GM06990 (cell line): ENCODE data around the gene TFEB.

Source experiments
- DNase-seq: peaks from one replicate; pipeline ENCODE4 v3.0.0-alpha.2; 2011; ENCODE audit not compliant: insufficient read length; ENCODE audit errors: extremely low read depth
- H3K27me3 ChIP-seq: replicated peaks from 2 replicates; pipeline ENCODE4 v1.6.0; 2011; ENCODE audit warnings: low read length; ENCODE audit not compliant: control insufficient read depth, insufficient read depth
- H3K36me3 ChIP-seq: 2 replicates; pipeline ENCODE4 v1.5.1; 2011; ENCODE audit warnings: low read length; ENCODE audit not compliant: control insufficient read depth, insufficient read depth
- H3K4me3 ChIP-seq: replicated peaks from 2 replicates; pipeline ENCODE4 v1.5.1; 2011; ENCODE audit warnings: low read depth, mild to moderate bottlenecking, control low read depth, low read length
- TF ChIP-seq, protein P1 (sequence below): IDR thresholded peaks from 2 replicates; pipeline ENCODE4 v1.5.1; 2011; ENCODE audit warnings: low read length, control low read depth, mild to moderate bottlenecking, inconsistent platforms; ENCODE audit not compliant: insufficient read depth, poor library complexity, severe bottlenecking

The TFEB gene

DNA sequence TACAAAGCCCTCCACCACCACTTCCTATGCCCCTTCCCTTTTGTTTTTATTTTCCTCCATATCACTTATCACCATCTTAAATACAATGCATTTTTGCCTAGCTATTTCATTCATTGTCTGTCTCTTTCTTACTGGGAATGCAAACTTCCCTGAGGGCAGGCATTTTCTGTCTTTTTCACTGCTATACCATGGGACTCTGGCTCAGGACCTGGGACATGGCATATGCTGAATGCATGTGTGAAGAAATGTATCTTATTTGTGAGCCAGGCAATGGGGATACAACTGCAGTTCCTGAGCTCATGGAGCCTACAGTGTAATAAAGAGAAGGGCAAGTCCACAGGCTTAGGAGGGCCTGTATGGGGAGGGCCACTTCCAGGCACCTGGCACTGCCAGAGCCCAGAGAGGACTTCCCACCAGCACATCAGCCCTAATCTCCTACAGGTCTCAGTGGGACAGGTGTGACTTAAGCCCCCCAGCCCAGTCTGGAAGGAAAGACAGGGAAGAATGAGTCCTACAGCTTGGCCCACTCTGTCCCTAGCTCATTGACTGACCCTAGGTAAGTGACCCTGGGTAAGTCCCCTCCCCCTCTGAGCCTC lies 43.2 kb downstream of the TFEB start:
- Histone ChIP-seq H3K4me3 (no peak overlapping the region), H3K27me3 (no peaks in the 10 kb centered on the region), H3K36me3 (peaks cover 46% of the 10 kb centered on the region)
- DNase-seq: no peak
- TF ChIP-seq, protein P1, sequence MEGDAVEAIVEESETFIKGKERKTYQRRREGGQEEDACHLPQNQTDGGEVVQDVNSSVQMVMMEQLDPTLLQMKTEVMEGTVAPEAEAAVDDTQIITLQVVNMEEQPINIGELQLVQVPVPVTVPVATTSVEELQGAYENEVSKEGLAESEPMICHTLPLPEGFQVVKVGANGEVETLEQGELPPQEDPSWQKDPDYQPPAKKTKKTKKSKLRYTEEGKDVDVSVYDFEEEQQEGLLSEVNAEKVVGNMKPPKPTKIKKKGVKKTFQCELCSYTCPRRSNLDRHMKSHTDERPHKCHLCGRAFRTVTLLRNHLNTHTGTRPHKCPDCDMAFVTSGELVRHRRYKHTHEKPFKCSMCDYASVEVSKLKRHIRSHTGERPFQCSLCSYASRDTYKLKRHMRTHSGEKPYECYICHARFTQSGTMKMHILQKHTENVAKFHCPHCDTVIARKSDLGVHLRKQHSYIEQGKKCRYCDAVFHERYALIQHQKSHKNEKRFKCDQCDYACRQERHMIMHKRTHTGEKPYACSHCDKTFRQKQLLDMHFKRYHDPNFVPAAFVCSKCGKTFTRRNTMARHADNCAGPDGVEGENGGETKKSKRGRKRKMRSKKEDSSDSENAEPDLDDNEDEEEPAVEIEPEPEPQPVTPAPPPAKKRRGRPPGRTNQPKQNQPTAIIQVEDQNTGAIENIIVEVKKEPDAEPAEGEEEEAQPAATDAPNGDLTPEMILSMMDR: no peak

DNA sequence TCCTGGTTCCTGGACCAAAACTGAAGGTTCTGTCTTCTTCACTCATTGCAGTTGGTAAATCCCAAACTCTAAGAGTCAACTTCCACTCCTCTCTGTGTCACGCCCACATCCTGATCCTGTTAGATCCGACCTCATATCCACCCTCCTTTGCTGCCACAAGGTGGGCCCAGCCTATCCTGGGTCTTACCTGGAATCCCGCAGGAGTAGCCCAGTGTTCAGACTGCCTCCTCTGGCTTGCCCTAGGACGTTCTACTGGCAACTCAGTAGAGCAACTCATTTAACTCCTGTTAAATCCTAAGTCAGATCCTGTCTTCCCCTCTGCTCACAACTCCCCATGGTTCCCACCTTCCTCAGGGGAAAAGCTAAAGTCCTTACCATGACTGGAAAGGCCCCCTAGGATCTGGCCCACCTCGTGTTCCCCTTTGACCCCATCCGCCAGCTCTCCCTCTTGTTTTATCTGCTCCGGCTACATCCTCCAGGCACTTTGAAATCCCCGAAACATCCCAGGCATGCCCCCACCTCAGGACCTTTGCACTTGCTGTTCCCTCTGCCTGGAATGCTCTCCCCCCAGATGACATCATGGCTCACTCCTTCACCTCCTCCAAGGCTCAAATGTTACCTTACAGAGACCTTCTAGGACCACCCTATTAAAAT lies 43.9 kb downstream of the TFEB start:
- peaks cover 48% of the 10 kb centered on the region for H3K36me3 ChIP-seq
- TF ChIP-seq, protein P1: no peak
- no peaks in the 10 kb centered on the region for H3K27me3 ChIP-seq
- no peak for DNase-seq
- H3K4me3 ChIP-seq: no peak overlapping the region

DNA sequence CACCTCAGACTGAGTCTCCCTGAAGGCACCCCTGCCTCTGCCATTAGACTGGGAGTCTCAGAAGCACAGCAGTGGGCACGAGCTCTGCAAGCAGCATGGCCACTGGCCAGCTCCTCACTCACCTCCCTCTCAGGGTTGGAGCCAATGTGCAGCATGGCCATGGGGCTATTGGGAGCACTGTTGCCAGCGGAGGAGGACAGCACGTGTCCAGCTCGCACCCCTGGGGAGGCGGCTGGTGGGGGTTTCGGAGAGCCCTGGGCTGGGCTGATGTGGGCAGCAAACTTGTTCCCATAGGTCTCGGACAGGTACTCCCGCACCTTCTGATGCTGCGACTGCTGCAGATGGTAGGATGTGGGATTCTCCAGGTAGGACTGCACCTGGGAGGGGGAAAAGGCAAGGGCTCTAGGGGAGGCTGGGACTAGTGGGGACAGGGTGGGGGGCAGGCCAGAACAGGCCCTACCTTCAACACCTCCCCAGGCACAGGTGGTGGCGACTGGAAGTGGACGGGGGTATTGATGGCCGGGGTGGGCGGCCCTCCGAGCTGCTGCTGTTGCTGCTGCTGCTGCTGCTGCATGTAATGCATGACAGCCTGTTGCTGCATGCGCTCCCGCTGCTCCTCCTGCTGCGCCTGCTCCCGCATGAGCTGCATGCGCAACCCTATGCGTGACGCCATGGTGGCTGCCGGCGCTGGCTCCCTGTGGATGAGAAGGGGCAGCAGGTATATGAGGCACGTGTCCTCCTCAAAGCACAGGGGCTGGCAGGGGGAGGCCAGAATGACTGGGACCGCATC lies 44.7 kb downstream of the TFEB start:
- TF ChIP-seq, protein P1: no peak
- Histone ChIP-seq H3K27me3 (no peaks in the 10 kb centered on the region), H3K4me3 (no peak overlapping the region), H3K36me3 (peaks cover 50% of the 10 kb centered on the region)
- no peak for DNase-seq

DNA sequence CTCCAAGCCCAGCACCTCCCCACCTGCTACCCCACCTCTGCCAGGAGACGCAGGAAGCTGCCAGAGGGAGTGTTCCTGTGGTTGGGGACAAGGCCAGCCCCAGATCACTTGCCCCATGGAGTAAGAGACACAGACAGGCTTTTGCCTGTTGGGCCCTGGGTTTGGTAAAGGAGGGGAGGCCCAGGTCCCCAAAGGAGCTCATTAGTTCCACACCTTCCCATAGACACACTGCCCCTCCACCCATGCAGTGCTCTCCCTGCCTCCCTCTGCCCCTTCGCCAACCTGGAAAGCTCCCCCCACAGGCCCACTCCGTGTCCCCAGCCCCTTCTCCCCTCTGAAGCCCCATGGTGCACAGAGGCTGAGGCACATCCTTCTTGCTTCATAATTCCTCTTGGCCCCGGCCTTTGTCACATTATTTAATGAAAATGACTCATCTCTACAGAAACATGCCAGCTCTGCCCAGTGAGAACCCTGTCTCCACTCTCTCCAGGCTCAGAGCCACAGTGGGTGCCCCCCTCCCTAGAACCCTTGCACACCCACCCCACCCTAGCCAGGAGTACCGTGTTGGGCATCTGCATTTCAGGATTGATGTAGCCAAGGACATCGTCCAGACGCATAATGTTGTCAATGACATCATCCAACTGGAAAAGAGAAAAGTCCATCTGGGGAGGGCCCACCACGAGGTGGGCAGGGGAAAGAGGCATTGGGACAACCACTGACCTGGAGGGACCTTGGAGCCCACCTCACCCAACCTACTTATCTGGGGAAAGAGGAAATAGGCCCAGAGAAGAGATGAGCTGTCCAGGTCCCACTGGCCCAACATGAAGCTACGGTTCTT lies 46.0 kb downstream of the TFEB start:
- DNase-seq: no peak
- Histone ChIP-seq H3K27me3 (no peaks in the 10 kb centered on the region), H3K4me3 (no peak overlapping the region), H3K36me3 (peaks cover 58% of the 10 kb centered on the region)
- TF ChIP-seq, protein P1: no peak

DNA sequence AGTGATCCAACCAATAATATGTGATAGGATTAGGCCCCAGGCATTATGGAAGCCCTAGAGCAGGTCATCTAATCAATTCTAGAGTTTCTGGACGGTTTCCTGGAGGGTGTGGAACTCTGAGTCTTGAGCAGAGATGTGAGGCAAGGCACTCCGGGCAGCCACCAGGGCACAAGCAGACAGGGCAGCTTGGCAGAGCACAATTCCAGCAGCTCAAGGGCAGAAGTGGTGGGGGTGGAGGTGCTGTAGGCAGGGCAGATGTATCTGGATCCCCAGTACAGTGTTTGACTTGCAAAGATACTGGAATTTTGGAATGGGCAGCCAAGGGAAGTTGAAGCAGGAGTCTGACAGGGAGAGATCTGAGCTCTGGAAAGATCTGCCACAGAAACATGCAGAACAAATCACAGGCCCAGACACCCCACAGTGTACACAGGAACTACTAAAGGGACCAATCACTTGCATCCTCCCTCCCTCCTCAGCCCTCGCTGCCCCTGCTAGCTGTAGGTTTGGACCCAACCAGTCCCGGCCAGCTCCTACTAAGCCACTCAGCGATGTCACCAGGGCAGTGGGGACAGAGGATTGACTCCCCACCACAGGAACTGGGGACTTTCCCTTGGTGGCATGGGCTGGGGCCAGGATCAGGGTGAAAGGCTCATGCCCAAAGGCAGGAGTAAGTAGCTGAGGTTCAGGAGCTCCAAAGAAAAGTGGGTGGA lies 47.0 kb downstream of the TFEB start:
- TF ChIP-seq, protein P1: no peak
- Histone ChIP-seq H3K36me3 (peaks cover 59% of the 10 kb centered on the region), H3K4me3 (no peak overlapping the region), H3K27me3 (no peaks in the 10 kb centered on the region)
- no peak for DNase-seq
